Measurements from ENCODE around the gene CAMK1D. TPM values are rescaled to one million over a fixed set of nuclear protein-coding genes. Genes with fewer than 3 reads are reported as not detected.
"Not testable (repeated sequence)": the region's sequence is repeated elsewhere in the genome, so short reads cannot be mapped to it uniquely, and the experiment has no call there.

Gene CAMK1D
- polyA plus RNA-seq, 1 donor = 11.9 TPM

DNA sequence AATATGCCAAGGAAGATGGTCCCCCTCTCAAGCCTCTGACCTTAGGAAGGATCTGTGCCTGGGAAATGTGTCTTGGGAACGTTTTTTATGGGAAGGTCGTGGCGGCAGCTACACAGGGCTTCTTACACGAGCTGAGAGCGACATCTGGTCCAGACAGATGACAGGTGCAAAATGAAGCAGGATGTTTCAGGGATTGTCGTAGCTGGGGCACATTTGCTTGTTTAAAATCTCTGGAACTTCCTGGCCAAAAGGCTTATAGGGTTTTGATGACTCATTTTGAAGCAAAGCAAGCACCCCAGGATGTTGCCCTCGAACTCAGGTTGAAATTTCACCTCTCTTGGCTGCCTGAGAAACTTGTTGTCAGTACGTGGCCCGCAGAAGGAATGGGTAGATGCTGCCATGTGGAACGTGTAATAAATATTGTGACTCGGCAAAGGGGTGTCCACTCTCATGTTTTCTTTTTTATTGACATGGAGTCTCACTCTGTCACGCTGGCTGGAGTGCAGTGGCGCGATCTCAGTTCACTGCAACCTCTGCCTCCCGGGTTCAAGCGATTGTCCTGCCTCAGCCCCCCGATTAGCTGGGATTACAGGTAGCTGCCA lies 117.5 kb downstream of the CAMK1D start:
- DNase-seq = no peak

DNA sequence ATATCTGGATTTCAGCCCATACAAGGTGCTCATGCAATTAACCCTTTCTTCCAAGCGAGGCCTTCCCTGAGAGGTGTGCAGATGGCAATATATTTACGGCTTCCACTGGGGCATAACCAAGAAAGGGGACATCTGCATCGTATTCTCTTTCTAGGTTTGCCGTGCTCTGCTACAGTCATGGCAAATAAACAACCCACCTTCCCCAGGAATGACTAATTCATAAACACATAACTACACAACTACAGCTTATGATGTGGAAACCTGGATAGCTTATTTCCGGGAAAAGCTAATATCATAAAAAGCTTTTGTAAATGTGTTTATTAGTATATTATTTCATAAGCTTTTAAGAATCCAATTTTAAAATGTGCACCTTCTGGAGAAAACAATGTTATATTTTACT lies 120.0 kb downstream of the CAMK1D start:
- no peak for DNase-seq

DNA sequence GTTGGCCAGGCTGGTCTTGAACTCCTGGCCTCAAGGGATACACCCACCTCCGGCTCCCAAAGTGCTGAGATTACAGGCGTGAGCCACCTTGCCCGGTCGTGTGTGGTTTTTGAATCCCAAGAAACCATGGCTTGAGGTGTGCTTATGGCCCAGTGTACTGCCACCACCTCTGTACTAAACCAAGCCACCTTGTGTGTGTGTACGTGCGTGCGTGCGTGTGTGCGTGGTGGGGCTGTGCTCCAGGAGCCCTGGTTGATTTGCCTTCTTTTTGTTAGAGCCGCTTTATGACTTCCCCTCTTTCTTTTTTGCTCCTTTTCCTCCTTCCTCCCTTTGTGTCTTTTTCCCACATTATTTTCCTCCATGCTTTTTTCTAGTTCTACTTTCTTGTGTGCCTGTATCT lies 121.4 kb downstream of the CAMK1D start:
- no peak for DNase-seq

DNA sequence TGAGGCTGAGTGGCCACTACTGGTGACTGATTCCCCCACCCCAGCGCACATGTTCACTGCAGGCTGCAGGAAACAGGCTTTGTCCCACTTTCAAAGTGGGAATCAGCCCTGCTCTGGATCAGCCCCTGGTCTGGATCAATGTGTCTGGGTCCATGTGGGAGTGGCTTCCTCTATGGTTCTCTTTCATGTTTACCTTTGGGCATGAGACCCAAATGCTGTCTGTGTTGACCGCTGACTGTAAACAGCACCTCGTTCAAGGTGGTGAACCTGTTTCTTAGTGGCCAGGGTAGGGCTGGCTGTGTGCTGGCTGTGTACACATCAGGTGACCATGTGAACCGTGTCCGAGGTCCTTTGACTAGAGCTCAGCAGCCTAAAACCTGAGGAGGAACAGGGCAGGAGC lies 121.8 kb downstream of the CAMK1D start:
- DNase-seq = no peak

DNA sequence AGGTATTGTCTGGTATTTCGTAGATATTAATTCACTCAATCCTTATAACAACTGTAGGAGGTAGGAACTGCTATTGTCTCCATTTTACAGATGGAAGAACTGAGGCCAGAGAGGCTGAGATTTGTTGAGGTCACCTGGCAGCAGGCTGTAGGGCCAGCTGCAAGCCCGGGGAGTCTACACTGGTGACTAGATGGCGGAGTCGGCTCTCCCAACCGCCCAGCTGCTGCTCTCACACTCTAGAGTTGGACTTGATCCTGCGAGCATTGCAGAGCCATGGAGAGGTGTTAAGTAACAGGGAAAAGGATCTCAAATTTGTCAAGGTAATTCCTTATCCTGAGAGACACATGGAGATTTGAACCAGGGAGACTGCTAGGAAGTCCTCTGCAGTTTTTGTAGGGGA lies 124.1 kb downstream of the CAMK1D start:
- DNase-seq = no peak

DNA sequence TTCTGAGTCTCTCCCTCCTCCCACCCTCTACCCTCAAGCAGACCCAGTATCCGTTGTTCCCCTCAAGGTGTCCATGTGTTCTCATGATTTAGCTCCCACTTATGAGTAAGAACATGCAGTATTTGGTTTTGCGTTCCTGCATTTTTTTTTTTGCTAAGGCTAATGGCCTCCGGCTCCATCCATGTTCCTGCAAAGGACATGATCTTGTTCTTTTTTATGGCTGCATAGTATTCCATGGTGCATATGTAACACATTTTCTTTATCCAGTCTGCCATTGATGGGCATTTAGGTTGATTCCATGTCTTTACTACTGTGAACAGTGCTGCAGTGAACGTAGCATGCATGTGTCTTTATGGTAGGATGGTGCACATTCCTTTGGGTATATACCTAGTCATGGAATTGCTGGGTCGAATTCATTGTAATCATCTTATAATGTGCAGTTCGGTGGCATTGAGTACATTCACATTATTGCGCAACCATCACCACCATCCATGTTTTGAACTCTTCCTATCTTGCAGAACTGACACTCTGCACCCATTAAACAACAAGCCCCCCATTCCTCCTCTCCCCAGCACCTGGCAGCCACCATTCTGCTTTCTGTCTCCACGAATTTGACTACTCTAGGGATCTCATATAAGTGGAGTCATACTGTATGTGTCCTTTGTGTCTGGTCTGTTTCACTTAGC lies 125.5 kb downstream of the CAMK1D start:
- DNase-seq = no peak

DNA sequence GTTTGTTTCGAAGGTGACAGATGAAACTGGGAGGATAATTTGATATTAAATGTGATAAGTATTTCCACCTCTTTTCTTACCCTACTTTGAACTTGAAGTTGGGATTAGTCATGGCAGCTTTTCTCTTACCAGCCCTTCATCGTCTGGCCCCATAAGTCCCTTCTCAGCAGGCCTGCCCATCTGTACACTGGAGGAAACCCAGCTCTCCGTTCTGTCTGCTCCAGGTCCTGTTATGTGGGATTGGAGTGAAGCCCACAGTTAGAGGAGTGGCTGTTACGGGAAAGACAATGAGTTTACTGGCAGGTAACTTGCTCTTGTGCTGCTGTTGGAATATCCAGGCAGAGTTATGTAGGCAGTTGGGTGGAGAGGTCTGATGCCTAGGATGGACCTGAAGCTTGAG lies 127.3 kb downstream of the CAMK1D start:
- DNase-seq = no peak

DNA sequence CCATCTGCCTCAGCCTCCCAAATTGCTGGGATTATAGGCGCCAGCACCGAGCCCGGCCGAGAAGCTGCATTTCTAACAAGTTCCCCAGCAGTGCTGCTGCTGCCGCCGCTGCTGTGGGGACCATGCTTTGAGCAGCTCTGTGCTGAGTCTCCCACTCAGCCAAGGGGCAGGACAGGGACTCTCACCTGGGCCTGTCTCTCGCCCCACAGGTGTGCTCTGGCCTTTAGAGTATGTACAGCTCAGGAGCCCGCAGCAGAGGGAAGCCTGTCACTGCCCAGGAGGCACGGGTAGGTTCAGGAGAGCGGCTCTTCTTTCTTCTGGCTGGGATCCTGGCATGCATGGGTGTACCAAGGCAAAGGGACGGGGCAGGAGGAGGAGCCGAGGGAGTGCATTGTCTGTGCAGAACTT lies 130.1 kb downstream of the CAMK1D start:
- no peak for DNase-seq

DNA sequence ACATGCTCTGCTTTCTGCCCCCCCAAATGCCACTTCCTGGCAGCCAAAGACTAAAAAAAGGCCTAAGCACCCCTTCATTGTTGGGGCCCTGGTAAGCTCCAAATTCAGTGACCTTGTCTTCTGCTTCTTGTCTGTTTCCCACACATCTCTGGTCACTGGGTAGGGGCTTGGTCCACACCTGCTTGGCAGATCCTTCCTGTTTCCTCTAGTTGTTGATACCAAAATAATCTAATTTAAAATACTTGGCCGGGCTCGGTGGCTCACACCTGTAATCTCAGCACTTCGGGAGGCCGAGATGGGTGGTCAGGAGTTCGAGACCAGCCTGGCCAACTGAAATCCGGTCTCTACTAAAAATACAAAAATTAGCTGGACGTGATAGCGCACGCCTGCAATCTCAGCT lies 130.6 kb downstream of the CAMK1D start:
- no peak for DNase-seq

DNA sequence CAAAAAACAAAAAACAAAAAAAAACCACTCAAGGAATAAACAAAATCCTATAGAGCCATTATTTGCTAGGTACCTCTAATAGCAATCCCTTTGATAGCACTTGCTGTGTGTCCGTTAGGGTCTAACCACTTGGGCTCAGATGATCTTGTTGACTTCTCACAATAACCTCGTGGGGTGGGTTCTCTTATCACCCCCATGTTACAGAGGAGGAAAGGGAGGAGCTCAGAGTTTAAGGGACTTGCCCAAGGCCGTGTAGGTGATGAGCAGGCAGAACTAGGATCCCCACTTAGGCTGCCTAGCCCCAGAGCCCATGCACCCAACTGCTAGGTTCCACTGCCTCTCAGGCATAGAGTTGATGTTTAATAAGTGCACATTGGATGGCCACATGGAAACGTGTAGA lies 131.1 kb downstream of the CAMK1D start:
- DNase-seq = no peak

DNA sequence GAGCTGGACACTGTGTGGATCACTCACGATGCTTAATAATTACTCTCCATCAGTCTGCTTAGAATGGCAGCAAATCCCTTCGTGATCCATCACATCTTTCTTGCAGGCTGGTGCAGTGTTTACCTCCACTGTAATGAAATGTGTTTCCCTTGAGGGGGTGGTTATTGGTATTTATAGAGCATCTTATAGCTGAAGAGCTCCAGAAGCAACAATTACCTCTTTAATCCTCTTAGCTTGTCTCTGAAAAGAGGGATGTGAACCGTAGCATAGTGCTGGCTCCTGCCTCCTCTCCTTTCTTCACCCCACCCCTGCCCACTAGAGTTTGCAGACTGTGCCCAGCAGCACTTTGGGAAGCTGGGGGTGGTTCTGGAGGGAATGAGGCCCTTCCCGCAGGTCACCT lies 132.6 kb downstream of the CAMK1D start:
- DNase-seq = no peak

DNA sequence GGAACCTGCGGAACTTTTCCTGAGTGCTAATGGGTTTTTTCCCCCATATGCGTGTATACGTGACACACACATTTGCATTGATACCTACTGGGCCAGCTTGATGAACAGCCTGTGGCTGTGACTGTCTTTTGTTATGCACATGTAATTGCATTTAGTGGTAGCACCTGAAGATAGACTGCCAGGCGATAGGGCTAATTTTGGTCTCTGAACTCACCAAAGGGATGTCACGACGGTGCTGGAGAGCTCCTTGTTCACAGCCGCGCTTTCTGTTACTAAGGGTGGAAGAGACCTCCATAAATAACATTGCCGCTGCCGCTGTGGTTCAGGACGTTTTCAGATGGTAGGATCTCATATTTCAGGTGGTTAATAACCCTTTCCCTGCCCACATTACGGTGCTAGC lies 133.2 kb downstream of the CAMK1D start:
- no peak for DNase-seq

DNA sequence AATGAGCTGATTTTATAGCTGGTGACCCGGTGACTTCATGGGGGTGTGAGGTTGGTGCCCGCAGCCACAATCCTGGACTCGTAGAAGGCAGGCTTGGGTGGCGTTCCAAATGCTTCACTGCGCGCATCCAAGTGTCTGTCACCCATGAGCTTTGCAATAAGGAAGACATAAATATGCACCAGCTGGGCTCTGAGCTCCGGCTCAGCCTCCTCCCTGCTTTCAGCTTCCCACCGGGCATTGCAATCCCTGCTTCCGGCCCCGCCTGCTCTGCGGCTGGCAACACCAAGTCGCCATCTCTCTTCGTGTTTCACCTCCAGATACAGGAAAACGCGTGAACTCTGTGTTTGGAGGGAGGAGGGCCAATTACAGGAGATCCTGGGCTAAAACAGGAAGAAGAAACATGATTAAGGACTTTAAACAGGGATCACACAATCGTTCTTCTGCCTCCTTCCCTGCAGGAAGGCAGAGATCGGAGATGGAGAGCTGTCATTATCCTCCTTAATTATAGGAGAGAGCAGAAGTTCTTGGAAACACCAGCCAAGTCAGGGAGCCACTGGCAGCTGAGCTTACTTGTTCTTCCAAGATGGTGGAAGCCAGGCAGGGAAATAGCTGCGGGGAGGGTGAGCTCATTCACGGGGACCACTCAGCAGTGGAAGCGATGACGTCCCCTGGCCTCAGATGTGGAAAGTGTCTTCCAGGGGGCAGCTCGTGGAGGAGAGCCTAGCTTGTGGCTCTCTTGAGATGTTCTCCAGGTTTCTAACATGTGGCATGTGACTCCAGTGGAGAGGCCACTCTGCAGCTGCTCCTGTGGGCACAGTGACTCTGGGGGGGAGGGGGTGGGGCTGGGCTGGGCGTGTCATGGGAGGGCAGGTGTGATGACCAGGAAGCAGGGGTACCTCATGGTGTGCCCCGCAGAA lies 134.9 kb downstream of the CAMK1D start:
- DNase-seq = no peak

DNA sequence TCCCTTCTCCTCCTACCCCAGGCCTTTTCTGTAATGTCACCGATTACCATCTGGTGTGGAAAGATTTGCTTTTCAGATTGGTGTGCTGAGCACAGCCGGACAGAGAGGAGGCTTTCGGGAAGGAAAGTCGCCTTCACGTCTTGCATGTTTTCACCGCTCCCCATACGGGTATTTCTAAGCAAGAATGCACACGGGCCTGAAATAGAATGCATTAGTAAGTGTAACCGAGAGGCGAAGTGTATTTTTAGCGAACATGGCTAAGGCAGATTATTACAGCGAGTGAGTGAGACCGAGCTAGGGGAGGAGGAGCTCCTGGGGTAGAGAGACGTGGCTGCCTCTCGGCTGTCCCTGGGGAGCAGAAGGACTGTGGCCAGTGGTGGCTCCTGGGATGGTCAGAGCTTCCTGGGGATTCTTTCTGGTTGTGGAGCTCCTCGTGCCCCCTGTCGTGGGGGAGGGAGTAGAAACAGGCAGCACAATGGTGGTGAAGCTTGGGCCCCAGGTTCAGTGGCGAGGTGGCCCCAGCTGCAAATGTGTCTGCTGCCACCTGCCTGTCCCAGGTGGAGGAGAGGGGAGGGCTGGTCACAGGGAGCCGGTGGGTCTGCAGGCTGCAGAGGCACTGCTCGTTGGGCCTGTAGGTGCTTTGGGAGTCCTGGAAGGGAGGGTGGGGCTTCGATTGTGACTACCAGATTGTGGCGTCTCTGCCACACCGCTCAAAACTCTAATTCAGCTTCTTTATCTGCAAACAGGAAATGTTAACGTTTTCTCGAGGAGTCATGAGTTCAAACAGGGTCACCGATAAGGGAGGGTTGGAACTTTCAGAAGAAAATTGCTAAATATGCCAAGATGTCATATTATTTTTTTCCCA lies 135.8 kb downstream of the CAMK1D start:
- no peak for DNase-seq

DNA sequence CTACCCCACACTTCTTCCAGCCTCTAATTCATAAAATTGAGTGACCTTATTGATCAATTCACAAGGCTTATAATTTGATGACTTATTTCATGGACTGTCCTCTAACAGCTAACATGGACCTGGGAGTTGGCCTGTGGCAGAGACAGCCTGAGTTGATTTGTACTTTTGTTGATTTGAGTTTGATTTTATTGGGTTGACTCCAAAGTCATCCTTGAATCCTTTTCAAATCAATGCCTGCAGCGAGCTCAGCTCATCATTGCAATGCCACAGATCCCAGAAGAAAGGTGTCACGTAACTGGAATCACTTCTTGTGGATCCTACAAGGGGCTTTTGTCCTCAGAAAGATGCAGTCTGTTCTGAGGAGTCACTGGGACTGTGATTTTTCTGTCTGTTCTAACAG lies 138.0 kb downstream of the CAMK1D start:
- DNase-seq = no peak

DNA sequence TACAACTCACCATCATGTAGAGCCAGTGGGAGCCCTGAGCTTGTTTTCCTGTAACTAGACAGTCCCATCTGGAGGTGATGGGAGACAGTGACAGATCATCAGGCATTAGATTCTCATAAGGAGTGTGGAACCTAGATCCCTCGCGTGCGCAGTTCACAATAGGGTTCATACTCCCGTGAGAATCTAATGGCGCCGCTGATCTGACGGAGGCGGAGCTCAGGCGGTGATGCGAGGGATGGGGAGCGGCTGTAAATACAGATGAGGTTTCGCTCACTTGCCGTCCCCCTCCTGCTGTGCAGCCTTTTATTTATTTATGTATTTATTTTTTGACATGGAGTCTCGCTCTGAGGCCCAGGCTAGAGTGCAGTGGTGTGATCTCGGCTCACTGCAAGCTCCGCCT lies 139.3 kb downstream of the CAMK1D start:
- no peak for DNase-seq

DNA sequence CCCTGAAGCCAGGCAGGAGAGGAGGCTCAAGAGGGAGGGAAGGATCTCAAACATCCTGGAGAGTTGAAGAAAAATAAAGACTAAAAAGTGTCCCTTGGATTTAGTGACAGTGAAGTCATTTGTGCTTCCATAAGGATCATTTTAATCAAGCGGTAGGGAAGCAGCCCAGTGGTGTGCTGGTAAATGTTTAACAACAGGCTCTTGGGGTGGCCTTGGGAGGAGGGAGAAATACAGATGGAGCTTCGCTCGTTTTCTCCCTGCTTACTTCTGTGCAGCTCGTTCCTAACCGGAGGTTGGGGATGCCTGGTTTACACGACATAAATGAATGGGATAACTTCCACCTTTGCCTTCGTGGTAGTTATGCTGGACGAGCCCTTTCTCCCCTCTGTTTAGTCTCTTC lies 140.0 kb downstream of the CAMK1D start:
- DNase-seq = no peak

DNA sequence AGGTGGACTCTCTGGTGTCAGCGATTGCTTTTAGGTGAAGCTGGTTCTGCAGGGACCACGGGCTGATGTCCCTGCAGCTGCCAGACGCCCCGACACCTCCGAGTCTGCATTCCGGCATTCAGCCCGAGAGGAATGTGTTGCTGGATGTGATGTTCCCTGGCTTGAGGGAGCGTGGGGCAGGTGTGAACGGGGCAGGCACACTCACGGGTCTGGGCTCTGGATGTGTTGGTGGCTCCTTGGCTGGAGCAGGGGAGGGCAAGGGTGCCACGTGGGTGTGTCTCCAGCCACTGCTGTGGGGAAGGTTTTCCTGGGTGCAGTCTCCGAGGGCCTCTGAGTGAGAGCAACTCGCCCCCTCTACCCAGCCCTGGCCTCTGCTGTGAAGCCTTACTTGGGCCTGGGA lies 140.5 kb downstream of the CAMK1D start:
- no peak for DNase-seq

DNA sequence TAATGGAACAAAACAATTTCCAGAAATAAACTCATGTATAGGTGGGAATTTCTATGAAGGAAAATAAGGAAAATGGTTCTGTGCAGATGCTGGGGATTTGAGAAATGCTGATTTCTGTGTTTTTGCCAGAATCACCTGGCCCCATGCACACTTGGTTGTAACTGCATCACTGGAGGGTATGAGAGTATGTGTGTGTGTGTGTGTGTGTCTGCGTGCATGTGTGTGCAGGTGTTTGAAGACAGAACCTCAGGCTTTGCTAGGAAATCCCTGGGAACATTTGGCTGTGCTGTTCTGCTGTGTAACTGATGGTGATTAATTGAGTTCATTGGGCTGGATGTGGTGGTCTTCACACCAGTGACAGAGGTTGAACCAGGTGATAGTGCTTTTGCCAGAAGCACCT lies 141.6 kb downstream of the CAMK1D start:
- no peak for DNase-seq

DNA sequence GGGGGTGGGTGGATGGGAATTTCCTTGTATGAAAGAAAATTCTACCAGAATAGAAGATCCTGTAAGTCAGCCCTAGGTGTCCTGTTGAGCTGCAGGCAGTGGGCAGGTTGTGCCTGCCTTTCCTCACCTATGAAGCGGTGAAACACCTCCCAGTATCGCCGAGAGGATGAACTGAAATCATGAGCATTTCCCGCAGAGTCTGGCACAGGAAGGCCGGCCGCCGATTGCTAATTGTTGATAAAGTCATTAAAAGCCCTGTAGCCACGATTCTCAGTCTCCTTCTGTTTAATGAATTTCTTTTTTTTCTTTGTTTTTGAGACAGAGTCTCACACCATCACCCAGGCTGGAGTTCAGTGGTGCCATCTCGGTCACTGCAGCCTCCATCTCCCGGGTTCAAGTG lies 142.1 kb downstream of the CAMK1D start:
- no peak for DNase-seq

DNA sequence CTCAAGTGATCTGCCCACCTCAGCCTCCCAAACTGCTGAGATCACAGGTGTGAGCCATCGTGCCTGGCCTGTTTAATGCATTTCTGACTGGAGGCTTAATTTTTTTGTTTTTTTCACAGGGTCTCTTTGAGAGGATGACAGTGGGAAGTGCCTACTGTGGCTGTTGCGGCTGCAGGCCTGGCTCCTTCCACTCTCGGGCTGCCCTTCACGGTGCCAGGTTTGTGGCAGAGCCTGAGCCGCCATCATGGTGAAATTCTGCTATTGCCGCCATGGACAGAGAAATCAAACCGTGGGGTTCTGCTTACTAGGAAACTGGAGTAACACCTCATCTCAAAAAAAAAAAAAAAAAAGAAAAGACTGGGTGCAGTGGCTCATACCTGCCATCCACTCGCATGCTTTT lies 142.7 kb downstream of the CAMK1D start:
- no peak for DNase-seq

DNA sequence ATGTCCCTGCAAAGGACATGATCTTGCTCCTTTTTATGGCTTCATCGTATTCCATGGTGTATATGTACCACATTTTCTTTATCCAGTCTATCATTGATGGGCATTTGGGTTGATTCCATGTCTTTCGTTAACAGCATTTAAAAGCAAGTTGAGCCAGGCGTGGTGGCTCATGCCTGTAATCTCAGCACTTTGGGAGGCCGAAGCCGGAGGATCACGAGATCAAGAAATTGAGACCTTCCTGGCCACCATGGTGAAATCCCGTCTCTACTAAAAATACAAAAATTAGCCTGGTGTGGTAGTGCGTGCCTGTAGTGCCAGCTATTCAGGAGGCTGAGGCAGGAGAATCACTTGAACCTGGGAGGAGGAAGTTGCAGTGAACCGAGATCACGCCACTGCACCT lies 147.7 kb downstream of the CAMK1D start:
- not testable (repeated sequence) for DNase-seq

All from left kidney (tissue), 2 donors.